Measurements from ENCODE around the gene PCDHA8. TPM values are rescaled to one million over a fixed set of nuclear protein-coding genes. Genes with fewer than 3 reads are reported as not detected.

Gene PCDHA8
- total and polyA plus RNA-seq, 10 of the 15 experiments (the other 5 are each of a cell fraction or from before 2014, with no cell fraction given): not detected

DNA sequence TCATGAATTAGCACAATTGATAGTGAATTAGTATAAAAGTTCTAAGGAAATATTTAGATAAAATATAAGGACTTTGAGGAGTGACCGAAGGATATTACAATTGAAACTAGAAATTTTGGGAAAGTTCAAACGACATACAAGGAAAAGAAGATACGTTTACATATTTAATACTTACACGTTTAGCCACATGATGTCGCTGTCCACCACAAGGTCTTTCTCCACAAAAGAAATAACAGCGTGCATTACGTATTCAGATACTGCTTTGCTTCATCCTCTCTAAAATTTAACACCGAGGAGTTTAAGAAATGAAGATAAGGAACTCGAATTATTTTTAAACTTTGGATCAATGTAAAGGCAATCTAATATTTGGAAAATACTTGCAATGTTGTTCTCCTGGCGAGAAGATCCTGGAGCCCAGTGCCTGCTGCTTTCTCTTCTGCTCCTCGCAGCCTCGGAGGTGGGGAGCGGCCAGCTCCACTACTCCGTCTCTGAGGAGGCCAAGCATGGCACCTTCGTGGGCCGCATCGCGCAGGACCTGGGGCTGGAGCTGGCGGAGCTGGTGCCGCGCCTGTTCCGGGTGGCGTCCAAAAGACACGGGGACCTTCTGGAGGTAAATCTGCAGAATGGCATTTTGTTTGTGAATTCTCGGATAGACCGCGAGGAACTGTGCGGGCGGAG is 40.0 kb upstream of the PCDHA8 start, which contains the start of gene PCDHA3:
TSS of gene PCDHA3 (plus strand) at position 242 of the 678 bp plus-strand sequence.
- CTCF ChIA-PET: no interaction called here
- no peak within 1 kb of the TSS for H3K4me2 ChIP-seq (ENCODE audit: control insufficient read depth, insufficient read depth)
- H2AFZ ChIP-seq (ENCODE audit: control insufficient read depth, low read depth, low read length): no peak within 1 kb of the TSS
- BruUV-seq (replicated peaks): no TSS peak
- H3K79me2 ChIP-seq (ENCODE audit: control insufficient read depth, insufficient read depth, low read length): no peaks in the 10 kb centered on the region
- FAIRE-seq (no peak), ATAC-seq (no peak), DNase-seq (ENCODE audit: low read depth, low spot score) (no peak)
- no peak for TF ChIP-seq NR2F1 (conservative IDR thresholded peaks at IDR 0.05)
- no peak for TF ChIP-seq STAT3 (IDR thresholded peaks at IDR 0.05; ENCODE audit: low read depth, low read length)
- no peak for TF ChIP-seq BACH1 (IDR thresholded peaks at IDR 0.05; ENCODE audit: borderline replicate concordance)
- TF ChIP-seq IKZF2 (IDR thresholded peaks at IDR 0.05): no peak
- TF ChIP-seq, protein P1, sequence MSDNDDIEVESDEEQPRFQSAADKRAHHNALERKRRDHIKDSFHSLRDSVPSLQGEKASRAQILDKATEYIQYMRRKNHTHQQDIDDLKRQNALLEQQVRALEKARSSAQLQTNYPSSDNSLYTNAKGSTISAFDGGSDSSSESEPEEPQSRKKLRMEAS (IDR thresholded peaks at IDR 0.05; ENCODE audit: low read depth, low read length): no peak
- TF ChIP-seq, protein P2, sequence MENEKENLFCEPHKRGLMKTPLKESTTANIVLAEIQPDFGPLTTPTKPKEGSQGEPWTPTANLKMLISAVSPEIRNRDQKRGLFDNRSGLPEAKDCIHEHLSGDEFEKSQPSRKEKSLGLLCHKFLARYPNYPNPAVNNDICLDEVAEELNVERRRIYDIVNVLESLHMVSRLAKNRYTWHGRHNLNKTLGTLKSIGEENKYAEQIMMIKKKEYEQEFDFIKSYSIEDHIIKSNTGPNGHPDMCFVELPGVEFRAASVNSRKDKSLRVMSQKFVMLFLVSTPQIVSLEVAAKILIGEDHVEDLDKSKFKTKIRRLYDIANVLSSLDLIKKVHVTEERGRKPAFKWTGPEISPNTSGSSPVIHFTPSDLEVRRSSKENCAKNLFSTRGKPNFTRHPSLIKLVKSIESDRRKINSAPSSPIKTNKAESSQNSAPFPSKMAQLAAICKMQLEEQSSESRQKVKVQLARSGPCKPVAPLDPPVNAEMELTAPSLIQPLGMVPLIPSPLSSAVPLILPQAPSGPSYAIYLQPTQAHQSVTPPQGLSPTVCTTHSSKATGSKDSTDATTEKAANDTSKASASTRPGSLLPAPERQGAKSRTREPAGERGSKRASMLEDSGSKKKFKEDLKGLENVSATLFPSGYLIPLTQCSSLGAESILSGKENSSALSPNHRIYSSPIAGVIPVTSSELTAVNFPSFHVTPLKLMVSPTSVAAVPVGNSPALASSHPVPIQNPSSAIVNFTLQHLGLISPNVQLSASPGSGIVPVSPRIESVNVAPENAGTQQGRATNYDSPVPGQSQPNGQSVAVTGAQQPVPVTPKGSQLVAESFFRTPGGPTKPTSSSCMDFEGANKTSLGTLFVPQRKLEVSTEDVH (IDR thresholded peaks at IDR 0.05; ENCODE audit: low read depth, partially characterized antibody): no peak
- no peak for TF ChIP-seq MYB (IDR thresholded peaks at IDR 0.05; ENCODE audit: borderline replicate concordance, low read depth, low read length)
- no peak within 1 kb of the TSS for H3K9ac ChIP-seq (ENCODE audit: control insufficient read depth, insufficient read depth, low read length)
- H3K27me3 ChIP-seq (replicated peaks in 1 of 2; ENCODE audit: control insufficient read depth in 2 of 2, insufficient read depth in 2 of 2, low read length in 1 of 2): no peaks in the 10 kb centered on the region
- no peak within 1 kb of the TSS for H3K4me3 ChIP-seq
- in situ Hi-C loops (cut with MboI): loop anchor here (25.0 kb wide), 1 partner anchor 761 kb away; no protein-coding TSS in a partner anchor
- intact Hi-C loops (cut with micrococcal nuclease; ENCODE audit: unreplicated experiment): no loop called here
- peaks cover 1% of the 10 kb centered on the region; the same call in 2 of the 3 replicates for H3K9me3 ChIP-seq (replicated peaks; ENCODE audit: control insufficient read depth, insufficient read depth, low read length)
- SMC1A ChIA-PET (ENCODE audit: uncharacterized antibody, unreplicated experiment): no interaction called here
- POLR2A ChIA-PET: no interaction called here
- no peaks in the 10 kb centered on the region for H3K4me1 ChIP-seq (ENCODE audit: control insufficient read depth, insufficient read depth, low read length)
- 66% methylated on average over 29 of the region's 29 CpGs for WGBS (ENCODE audit: insufficient coverage, insufficient replicate concordance, low lambda C conversion rate, missing lambda C conversion rate)
- RAD21 ChIA-PET (ENCODE audit: unreplicated experiment): no interaction called here
- H4K20me1 ChIP-seq (ENCODE audit: control insufficient read depth, insufficient read depth): no peaks in the 10 kb centered on the region
- no peak within 1 kb of the TSS for H3K27ac ChIP-seq (ENCODE audit: control insufficient read depth, insufficient read depth)
- H3K36me3 ChIP-seq (ENCODE audit: control insufficient read depth in 2 of 2, insufficient read depth in 2 of 2, low read length in 1 of 2): no peaks in the 10 kb centered on the region
